PC-9 (cell line): Measurements from ENCODE around the gene LLCFC1.

ENCODE experiments used
- CTCF ChIP-seq: fragments of 200-600 bp; sonication (generic); conservative IDR thresholded peaks from 2 replicates; pipeline ENCODE4 v1.6.1; 2017; ENCODE audit warnings: mixed run types, antibody characterized with exemption, mild to moderate bottlenecking, moderate library complexity
- EZH2 ChIP-seq: fragments of 200-600 bp; sonication (generic); IDR thresholded peaks from 2 replicates; pipeline ENCODE4 v1.8.0; 2017; ENCODE audit warnings: antibody characterized with exemption, low read depth

DNA sequence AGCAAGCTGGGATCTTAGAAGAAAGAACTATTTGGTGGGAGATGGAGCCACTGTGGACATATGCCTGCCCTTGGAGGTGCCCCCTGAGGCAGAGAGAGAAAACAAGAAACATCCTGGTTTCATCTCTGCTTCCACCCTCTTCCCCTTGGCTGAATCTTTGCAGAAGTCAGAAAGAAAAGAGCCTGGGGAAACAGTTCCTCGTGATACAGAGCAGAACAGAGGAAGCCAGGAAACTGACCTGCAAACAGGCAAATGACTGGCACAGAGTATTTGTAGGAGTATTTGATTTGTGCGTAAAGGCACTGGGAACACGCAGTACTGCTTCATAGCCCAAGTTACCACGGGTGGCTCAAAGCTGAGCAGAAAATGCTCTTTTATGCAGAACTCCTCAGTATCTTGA is 29.9 kb downstream of the LLCFC1 start:
- no peak for TF ChIP-seq CTCF
- TF ChIP-seq EZH2: no peak
